GM19395 (cell line): Measurements from ENCODE around the gene FBLIM1.

Experiments used
- ATAC-seq: cut with Tn5 transposase; IDR thresholded peaks from one replicate; pipeline ENCODE4 v1.9.1; 2021; ENCODE audit warnings: mild to moderate bottlenecking, moderate library complexity; ENCODE audit not compliant: unreplicated experiment

FBLIM1 gene

DNA sequence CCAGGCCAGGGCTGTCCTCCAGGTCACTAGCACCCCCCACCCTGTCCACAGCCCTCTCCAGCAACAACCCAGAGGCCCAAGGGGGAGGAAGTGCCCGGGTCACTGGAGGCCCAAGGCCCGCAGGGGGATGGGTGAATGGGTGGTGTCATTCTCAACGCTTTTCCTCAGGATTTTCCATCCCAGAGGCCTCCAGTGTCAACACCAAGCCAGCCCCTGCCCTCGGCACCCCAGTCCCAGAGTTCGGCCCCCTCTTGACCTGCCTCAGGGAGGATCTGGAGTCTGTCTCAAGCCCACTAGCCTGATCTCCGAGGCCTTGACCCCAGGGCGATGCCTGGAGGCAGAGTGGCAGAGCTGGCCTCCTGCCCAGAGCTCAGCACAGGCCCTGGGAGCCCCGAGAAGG, 11.2 kb upstream of the FBLIM1 start:
- no peak for ATAC-seq

GRCh38 chr1:15748264-15748663, 10.3 kb upstream of the FBLIM1 start:
- no peak for ATAC-seq

DNA sequence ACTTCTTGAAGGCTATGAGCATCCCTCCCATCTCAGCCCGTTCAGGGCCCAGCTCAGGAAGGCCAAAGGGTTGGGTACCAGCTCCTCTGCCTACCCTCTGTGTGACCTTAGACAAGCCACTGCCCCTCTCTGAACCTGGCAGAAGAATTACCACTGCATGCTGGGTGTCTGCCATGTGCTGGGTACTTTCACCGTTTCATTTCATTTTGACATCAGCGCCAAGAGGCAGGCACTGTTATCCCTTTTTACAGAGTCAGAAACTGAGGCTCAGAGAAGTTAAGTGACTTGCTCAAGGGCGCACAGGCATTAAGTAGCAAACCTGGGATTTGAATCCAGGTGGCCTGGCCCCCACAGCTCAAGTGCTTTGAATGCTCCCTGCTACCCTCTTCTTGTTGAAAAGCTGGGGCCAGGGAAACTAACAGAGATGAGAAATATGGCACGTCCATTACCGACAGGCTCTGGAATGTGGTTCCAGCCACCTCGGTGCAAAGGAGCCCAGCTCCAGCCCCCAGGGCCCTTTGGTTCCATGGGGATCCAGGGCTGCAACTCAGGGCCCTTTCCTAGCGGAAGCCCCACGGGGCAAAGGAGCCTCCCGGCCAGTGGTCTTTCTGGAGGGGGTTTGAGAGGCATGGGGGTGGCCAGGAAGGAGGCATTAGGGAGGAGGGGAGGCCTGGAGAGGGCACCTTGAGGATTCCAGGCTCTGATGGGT, 9.8 kb upstream of the FBLIM1 start:
- ATAC-seq, result no peak

DNA sequence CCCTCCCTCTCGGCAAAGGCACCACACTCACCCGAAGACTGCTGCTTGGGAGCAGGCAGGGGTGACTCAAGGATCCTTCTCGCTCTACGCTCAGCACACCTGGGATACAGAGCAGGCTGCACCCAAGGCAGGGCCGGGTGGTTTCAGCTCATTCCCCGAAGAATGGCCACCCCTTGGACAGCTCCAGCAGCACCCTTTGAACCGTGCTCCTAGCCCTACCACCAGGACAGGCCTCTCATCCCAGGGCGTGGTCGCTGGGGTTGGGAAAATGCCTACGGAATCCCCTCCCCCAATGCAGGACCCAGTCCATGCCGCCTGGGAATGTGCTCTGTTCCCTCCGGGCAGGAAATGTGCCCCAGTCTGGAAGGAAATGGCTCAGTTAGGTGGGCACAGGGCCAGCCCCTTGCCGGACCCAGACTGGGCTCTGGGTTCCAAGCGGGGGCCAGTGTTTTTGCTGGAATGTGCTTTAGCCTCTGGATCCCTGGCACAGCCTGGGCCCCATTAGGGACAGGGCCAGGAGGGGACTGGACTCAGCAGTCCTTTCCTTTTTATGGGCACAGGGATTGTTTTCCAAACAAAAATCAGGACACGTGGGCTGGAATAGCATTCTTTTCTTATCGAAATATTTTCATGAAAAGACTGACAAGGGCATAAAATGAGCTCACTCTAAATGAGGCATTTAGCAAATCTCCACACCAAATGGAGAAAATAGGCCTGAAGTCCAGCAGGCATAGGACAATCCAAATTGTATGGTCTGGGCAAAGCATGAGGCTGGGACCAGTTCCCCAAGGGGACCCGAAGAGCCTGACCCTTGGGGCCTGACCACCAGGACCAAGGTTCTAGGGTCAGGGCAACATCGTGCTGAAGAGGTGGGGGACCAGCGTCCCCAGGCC, 8.9 kb upstream of the FBLIM1 start:
- ATAC-seq, result no peak

- no peak for ATAC-seq
Measured at GRCh38 chr1:15750924-15751323, 7.7 kb upstream of the FBLIM1 start.

GRCh38 chr1:15751717-15752116, 6.9 kb upstream of the FBLIM1 start:
- ATAC-seq, result no peak

GRCh38 chr1:15753776-15754175, 4.8 kb upstream of the FBLIM1 start:
- no peak for ATAC-seq

DNA sequence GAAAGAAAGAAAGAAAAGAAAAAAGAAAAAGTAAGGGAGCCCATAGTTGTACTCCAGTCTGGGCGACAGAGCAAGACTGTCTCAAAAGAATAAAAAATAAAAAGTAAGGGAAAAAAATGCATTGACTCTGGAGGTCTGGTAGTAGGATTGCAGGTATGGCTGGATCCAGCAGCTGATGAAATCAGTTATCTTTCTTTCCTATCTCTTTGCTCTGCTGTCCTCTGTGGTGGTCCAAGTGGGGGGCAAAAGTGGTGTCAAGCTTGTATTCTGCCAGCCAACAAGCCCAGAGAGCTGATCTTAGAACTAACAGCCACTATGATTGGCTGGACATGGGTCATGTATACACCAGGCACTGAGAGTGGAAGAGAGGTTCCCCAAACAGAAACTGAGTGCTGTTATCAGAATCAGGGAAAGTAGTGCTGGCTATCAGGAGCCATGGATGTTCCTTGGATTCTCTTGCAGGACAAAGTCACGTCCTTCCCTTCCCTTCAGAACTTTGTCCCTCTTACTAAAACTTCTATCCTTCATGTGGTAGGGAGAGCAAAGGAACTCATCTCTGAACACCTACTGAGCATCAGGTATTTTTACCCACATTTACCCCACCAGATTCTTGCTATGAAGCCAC, 3.5 kb upstream of the FBLIM1 start:
- no peak for ATAC-seq

DNA sequence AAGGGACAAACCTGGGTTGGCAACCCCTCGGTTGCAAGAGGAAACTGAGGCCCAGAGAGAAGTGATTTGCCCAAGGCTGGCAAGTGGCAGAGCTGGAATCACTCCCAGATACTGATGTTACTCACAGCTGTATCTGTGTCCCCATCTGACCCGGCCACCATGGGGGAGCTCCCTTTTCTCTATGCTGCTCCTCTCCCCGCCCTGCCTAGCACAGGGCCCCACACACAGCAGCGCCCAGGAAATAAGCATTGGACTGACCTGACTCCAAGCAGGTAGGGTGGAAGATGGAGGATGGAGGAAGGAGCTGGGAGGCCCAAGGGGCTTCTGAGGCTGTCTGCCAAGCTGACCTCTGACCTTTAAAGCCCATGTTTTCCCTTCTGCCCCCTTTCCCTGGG, 3.0 kb upstream of the FBLIM1 start:
- ATAC-seq, result no peak

DNA sequence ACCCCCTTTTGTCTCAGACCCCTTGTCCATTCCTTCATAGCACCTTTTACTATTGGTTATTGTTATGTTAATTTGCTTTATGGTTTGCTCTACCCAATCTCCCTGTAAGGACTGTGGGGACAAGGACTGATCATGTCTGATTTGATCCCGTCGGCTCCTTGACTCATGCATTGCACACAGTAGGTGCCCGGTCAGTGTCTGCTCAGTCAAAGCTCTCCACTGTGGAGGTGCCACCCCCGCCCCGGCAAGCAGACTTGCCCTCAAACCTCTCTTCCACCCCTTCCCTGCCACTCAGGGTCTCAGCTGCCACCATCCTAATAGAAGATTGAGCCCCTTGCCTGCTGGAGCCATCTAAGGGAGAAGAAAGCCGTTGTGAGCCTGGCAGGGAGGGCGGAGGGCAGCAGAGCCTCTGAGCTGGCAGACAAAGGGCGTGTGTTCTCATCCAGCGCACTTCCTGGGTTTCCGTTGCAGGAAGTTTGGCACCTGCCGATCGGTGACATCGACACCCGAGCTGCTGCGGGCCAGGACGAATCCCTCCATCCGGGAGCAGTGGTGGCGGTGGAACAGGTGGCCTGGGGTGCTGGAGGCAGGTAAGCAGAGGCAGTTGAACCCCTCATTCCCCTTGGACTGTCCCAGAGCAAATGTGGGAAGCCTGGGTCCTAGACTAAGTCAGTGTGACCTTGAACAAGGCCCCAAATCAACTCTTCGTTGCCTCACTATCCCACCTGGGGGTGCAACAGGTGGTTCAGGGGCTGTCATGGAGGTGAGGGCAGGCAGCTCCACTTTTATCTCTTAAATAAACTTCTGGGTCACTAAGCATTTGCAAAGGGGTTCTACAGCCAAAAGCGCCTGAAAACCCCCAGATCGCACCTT, 2.2 kb upstream of the FBLIM1 start:
- ATAC-seq, result no peak

DNA sequence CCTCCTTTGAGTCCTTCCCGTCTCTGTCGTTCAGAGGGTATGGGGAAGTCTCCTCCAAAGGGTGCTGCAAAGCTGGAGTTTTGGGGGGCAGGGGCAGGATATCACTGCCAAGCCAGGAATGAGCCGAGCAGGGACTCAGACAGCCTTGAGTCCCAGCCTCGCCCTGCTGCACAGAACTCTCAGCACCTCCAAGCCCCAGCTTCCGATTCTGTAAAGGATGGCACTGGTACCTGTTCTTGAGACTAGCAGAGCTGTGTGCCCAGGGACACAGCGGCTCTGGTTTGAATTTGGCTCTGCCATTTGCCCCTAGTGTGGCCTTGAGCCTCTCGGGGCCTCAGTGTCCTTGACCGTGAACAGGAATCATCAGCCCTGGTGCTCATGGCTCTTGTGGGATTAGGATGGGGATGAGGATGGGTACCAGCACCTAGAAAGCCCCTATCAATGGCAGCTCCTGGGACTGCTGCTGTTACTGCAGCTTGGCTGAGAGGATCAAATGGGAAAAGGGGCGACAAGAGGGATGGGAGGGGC, 1.5 kb upstream of the FBLIM1 start:
- ATAC-seq, result no peak

- no peak for ATAC-seq
Measured at GRCh38 chr1:15757575-15758342, 836 bp upstream of the FBLIM1 start.

DNA sequence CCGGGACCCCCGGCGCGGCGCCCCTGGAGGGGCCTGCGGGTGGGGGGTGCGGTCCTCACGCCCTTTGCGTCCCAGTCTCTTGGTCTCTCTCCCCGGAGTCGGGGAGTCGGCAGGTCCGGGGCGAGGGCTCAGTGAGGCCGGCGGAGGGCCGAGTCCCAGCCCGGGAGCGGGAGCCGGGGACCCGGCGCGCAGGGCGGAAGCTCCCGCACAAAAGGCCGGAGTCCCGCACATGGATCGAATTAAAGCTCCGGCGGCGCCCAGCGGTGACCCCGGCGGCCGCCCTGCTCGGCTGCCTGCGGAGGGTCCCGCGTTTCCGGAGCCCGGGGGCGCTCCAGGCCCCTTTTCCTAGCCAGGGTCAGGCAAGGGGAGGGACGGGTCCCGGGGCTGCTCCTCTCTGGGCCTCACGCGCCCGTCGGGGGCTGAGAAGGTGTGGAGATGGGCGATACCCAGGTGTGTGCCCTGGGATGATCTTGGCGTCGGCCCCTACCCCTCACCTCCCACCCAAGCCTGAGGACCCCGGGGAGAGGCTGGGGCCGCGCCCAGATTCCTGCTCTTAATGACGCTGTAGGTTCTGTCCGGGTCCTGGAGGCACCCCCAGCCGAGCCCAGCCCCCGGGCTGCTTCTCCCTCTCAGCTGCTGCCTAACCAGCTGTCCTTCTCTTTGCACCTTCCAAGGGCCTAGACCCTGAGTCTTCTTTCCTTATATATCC, 512 bp downstream of the FBLIM1 start:
- ATAC-seq, result no peak

GRCh38 chr1:15760520-15761211, 2.1 kb downstream of the FBLIM1 start:
- no peak for ATAC-seq

DNA sequence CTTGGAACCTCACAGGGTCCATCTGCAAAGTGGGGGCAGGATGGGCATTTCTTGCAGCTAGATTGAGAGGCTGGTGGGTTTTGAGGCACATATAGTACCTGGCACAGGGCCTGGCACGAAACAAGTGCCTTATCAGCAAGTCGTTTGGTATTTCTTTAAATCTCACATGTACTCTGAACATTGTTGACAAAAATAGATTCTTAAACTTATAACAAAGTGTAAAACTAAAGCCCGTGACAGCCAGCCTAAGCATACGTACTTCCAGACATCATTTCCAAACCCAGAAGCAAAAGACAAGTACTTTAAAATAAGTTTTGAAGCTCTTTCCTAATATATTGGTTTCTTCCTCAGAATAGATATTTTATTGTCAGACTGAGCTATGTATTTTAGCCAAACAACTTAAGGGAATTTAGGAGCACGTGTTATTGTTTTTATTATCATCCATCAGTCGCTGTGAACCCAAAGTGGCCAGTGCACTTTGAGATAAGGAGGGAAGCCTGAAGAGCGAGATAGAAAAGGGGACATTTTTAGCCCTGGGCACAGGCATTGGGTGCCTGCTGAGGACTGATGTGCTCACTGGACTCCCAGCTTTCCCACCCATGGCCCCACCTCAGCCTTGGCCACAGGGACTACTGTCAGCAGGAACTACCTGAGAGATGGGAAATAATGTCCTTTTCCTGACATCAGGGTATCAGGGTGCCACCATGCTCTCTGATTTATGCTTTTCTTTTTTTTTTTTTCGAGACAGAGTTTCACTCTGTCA, 3.0 kb downstream of the FBLIM1 start:
- no peak for ATAC-seq

GRCh38 chr1:15762546-15762945, 4.0 kb downstream of the FBLIM1 start:
- ATAC-seq, result no peak

- no peak for ATAC-seq
Measured at GRCh38 chr1:15764269-15764764, 5.7 kb downstream of the FBLIM1 start.

- ATAC-seq, result no peak
Measured at GRCh38 chr1:15764890-15765289, 6.3 kb downstream of the FBLIM1 start.
